Measurements from ENCODE around the gene FUBP1.

Gene FUBP1

GRCh38 chr1:77948841-77949424 is 29.9 kb downstream of the FUBP1 start:
- H3K4me3 ChIP-seq (ENCODE audit: extremely low read depth, insufficient read depth, low read length, poor library complexity, severe bottlenecking) = no peak overlapping the region
- peaks cover 59% of the 10 kb centered on the region for H3K36me3 ChIP-seq (ENCODE audit: control insufficient read depth, insufficient read depth, low read length)
- H3K4me1 ChIP-seq (ENCODE audit: control insufficient read depth, insufficient read depth, low read length, poor library complexity, severe bottlenecking) = no peaks in the 10 kb centered on the region
- WGBS, 2 experiments (ENCODE audit: insufficient coverage in 2 of 2) = 40% methylated on average over 1 of the region's 2 CpGs; no CpG with 5 or more reads in 1 of the 2 experiments
- no peak overlapping the region for H3K27ac ChIP-seq (ENCODE audit: low read depth, low read length, severe bottlenecking)
- H3K9me3 ChIP-seq (ENCODE audit: control insufficient read depth, low read length) = no peaks in the 10 kb centered on the region

- no peaks in the 10 kb centered on the region for H3K9me3 ChIP-seq (ENCODE audit: control insufficient read depth, low read length)
- no peak overlapping the region for H3K4me3 ChIP-seq (ENCODE audit: extremely low read depth, insufficient read depth, low read length, poor library complexity, severe bottlenecking)
- peaks cover 56% of the 10 kb centered on the region for H3K36me3 ChIP-seq (ENCODE audit: control insufficient read depth, insufficient read depth, low read length)
- WGBS, 2 experiments (ENCODE audit: insufficient coverage in 2 of 2) = no CpG with 5 or more reads among the region's 2 CpGs
- no peak overlapping the region for H3K27ac ChIP-seq (ENCODE audit: low read depth, low read length, severe bottlenecking)
- H3K4me1 ChIP-seq (ENCODE audit: control insufficient read depth, insufficient read depth, low read length, poor library complexity, severe bottlenecking) = no peaks in the 10 kb centered on the region
Measured at GRCh38 chr1:77945345-77945744, 33.5 kb downstream of the FUBP1 start.

GRCh38 chr1:77942400-77943140 is 36.3 kb downstream of the FUBP1 start:
- no peak overlapping the region for H3K27ac ChIP-seq (ENCODE audit: low read depth, low read length, severe bottlenecking)
- no peak overlapping the region for H3K4me3 ChIP-seq (ENCODE audit: extremely low read depth, insufficient read depth, low read length, poor library complexity, severe bottlenecking)
- WGBS, 2 experiments (ENCODE audit: insufficient coverage in 2 of 2) = 93 to 100% methylated on average over 1 to 2 of the region's 4 CpGs
- H3K4me1 ChIP-seq (ENCODE audit: control insufficient read depth, insufficient read depth, low read length, poor library complexity, severe bottlenecking) = no peaks in the 10 kb centered on the region
- H3K36me3 ChIP-seq (ENCODE audit: control insufficient read depth, insufficient read depth, low read length) = peaks cover 46% of the 10 kb centered on the region
- no peaks in the 10 kb centered on the region for H3K9me3 ChIP-seq (ENCODE audit: control insufficient read depth, low read length)

GRCh38 chr1:77940921-77941570 is 37.8 kb downstream of the FUBP1 start:
- Histone ChIP-seq H3K36me3 (ENCODE audit: control insufficient read depth, insufficient read depth, low read length) (peaks cover 37% of the 10 kb centered on the region), H3K9me3 (ENCODE audit: control insufficient read depth, low read length) (no peaks in the 10 kb centered on the region), H3K4me3 (ENCODE audit: extremely low read depth, insufficient read depth, low read length, poor library complexity, severe bottlenecking) (no peak overlapping the region), H3K27ac (ENCODE audit: low read depth, low read length, severe bottlenecking) (no peak overlapping the region), H3K4me1 (ENCODE audit: control insufficient read depth, insufficient read depth, low read length, poor library complexity, severe bottlenecking) (no peaks in the 10 kb centered on the region)
- 100% methylated on average over 1 of the region's 4 CpGs for WGBS, 2 experiments (ENCODE audit: insufficient coverage in 2 of 2)

DNA sequence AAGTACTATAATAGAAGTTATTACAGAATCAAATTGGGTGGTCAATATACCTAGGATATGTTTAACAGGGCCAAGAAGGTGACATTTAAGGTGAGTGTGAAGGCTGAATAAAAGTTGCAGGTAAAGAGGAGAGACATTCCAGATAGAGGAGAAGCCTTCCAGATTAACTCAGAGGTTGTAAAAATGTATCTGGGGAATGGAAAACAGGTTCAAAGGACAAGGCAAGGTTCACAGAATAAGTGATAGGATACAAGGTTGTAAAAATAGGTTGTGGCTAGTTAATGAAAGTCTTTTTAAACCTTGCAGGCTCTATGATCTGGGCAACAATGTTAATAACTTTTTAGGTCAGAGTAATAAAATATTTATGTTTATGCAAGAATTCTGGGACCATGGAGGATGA is 40.2 kb downstream of the FUBP1 start:
- Histone ChIP-seq H3K36me3 (ENCODE audit: control insufficient read depth, insufficient read depth, low read length) (peaks cover 40% of the 10 kb centered on the region), H3K9me3 (ENCODE audit: control insufficient read depth, low read length) (no peaks in the 10 kb centered on the region), H3K4me3 (ENCODE audit: extremely low read depth, insufficient read depth, low read length, poor library complexity, severe bottlenecking) (no peak overlapping the region), H3K27ac (ENCODE audit: low read depth, low read length, severe bottlenecking) (no peak overlapping the region), H3K4me1 (ENCODE audit: control insufficient read depth, insufficient read depth, low read length, poor library complexity, severe bottlenecking) (no peaks in the 10 kb centered on the region)

- Histone ChIP-seq H3K4me3 (ENCODE audit: extremely low read depth, insufficient read depth, low read length, poor library complexity, severe bottlenecking) (no peak overlapping the region), H3K9me3 (ENCODE audit: control insufficient read depth, low read length) (no peaks in the 10 kb centered on the region), H3K4me1 (ENCODE audit: control insufficient read depth, insufficient read depth, low read length, poor library complexity, severe bottlenecking) (no peaks in the 10 kb centered on the region), H3K36me3 (ENCODE audit: control insufficient read depth, insufficient read depth, low read length) (peaks cover 43% of the 10 kb centered on the region), H3K27ac (ENCODE audit: low read depth, low read length, severe bottlenecking) (no peak overlapping the region)
- WGBS, 2 experiments (ENCODE audit: insufficient coverage in 2 of 2) = 89 to 100% methylated on average over 1 of the region's 2 CpGs
Measured at GRCh38 chr1:77929806-77930205, 49.1 kb downstream of the FUBP1 start.

DNA sequence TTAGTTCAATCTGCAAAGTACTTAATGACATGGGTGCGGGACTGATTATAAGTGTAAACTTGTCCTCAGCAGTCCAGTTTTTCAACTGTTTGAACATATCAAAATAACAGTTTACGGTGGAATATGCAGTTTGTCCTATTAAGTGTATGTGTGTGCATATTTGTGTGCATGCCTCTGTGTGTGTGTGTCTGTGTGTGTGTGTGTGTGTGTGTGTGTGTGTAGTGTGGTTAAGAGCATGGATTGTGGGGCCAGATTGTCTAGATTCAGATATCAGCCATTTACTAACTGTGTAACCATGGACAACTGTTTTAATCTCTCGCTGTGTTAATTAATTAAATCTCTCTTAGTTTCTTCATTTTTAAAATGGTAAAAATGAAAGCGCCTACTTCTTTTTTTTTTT is 51.5 kb downstream of the FUBP1 start:
- H3K4me3 ChIP-seq (ENCODE audit: extremely low read depth, insufficient read depth, low read length, poor library complexity, severe bottlenecking) = no peak overlapping the region
- peaks cover 23% of the 10 kb centered on the region for H3K36me3 ChIP-seq (ENCODE audit: control insufficient read depth, insufficient read depth, low read length)
- no peaks in the 10 kb centered on the region for H3K9me3 ChIP-seq (ENCODE audit: control insufficient read depth, low read length)
- 100% methylated on average over 2 of the region's 4 CpGs; no CpG with 5 or more reads in 1 of the 2 experiments for WGBS, 2 experiments (ENCODE audit: insufficient coverage in 2 of 2)
- no peaks in the 10 kb centered on the region for H3K4me1 ChIP-seq (ENCODE audit: control insufficient read depth, insufficient read depth, low read length, poor library complexity, severe bottlenecking)
- no peak overlapping the region for H3K27ac ChIP-seq (ENCODE audit: low read depth, low read length, severe bottlenecking)

GRCh38 chr1:77926561-77927357 is 52.1 kb downstream of the FUBP1 start:
- H3K4me1 ChIP-seq (ENCODE audit: control insufficient read depth, insufficient read depth, low read length, poor library complexity, severe bottlenecking) = no peaks in the 10 kb centered on the region
- no peak overlapping the region for H3K4me3 ChIP-seq (ENCODE audit: extremely low read depth, insufficient read depth, low read length, poor library complexity, severe bottlenecking)
- no peaks in the 10 kb centered on the region for H3K9me3 ChIP-seq (ENCODE audit: control insufficient read depth, low read length)
- 86 to 90% methylated on average over 9 of the region's 13 CpGs for WGBS, 2 experiments (ENCODE audit: insufficient coverage in 2 of 2)
- H3K27ac ChIP-seq (ENCODE audit: low read depth, low read length, severe bottlenecking) = no peak overlapping the region
- peaks cover 20% of the 10 kb centered on the region for H3K36me3 ChIP-seq (ENCODE audit: control insufficient read depth, insufficient read depth, low read length)

GRCh38 chr1:77925956-77926355 is 52.9 kb downstream of the FUBP1 start:
- H3K4me1 ChIP-seq (ENCODE audit: control insufficient read depth, insufficient read depth, low read length, poor library complexity, severe bottlenecking) = no peaks in the 10 kb centered on the region
- H3K36me3 ChIP-seq (ENCODE audit: control insufficient read depth, insufficient read depth, low read length) = peaks cover 18% of the 10 kb centered on the region
- 88 to 100% methylated on average over 1 of the region's 2 CpGs for WGBS, 2 experiments (ENCODE audit: insufficient coverage in 2 of 2)
- no peak overlapping the region for H3K4me3 ChIP-seq (ENCODE audit: extremely low read depth, insufficient read depth, low read length, poor library complexity, severe bottlenecking)
- no peak overlapping the region for H3K27ac ChIP-seq (ENCODE audit: low read depth, low read length, severe bottlenecking)
- no peaks in the 10 kb centered on the region for H3K9me3 ChIP-seq (ENCODE audit: control insufficient read depth, low read length)

GRCh38 chr1:77925518-77925917 is 53.4 kb downstream of the FUBP1 start:
- H3K9me3 ChIP-seq (ENCODE audit: control insufficient read depth, low read length) = no peaks in the 10 kb centered on the region
- no peak overlapping the region for H3K27ac ChIP-seq (ENCODE audit: low read depth, low read length, severe bottlenecking)
- no CpG with 5 or more reads among the region's 1 CpG for WGBS, 2 experiments (ENCODE audit: insufficient coverage in 2 of 2)
- no peak overlapping the region for H3K4me3 ChIP-seq (ENCODE audit: extremely low read depth, insufficient read depth, low read length, poor library complexity, severe bottlenecking)
- peaks cover 14% of the 10 kb centered on the region for H3K36me3 ChIP-seq (ENCODE audit: control insufficient read depth, insufficient read depth, low read length)
- H3K4me1 ChIP-seq (ENCODE audit: control insufficient read depth, insufficient read depth, low read length, poor library complexity, severe bottlenecking) = no peaks in the 10 kb centered on the region
